ENCODE results near the gene IL1R2. TPM values are rescaled to one million over a fixed set of nuclear protein-coding genes. Genes with fewer than 3 reads are reported as not detected.

Gene IL1R2
- total and polyA plus RNA-seq, 2 of the 13 experiments (the other 11 are each of a cell fraction or from before 2014, with no cell fraction given) = 3.6 to 7.3 TPM

- Histone ChIP-seq H3K27ac (ENCODE audit: extremely low read length, insufficient read depth, low read length) (peak overlapping the region; percentile 83), H3K4me2 (ENCODE audit: low read depth, low read length) (peak overlapping the region; percentile 61), H4K20me1 (ENCODE audit: insufficient read depth, low read length) (no peaks in the 10 kb centered on the region), H3K4me1 (ENCODE audit: insufficient read depth, low read length) (peaks cover 77% of the 10 kb centered on the region), H3K9ac (ENCODE audit: insufficient read depth, low read depth, low read length) (peak overlapping the region; percentile 63), H3K36me3 (replicated peaks in 1 of 2; ENCODE audit: control insufficient read depth in 1 of 2, insufficient read depth in 2 of 2, low read length in 2 of 2) (no peaks in the 10 kb centered on the region), H2AFZ (ENCODE audit: low read length) (peak overlapping the region; percentile 81), H3K9me3 (ENCODE audit: low read length) (peaks cover 14% of the 10 kb centered on the region), H3K79me2 (ENCODE audit: insufficient read depth, low read length) (peaks cover 4% of the 10 kb centered on the region), H3K27me3 (ENCODE audit: control insufficient read depth in 1 of 2, insufficient read depth in 2 of 2, low read length in 2 of 2) (no peaks in the 10 kb centered on the region), H3K4me3 (replicated peaks in 1 of 3; ENCODE audit: insufficient read depth in 1 of 3, low read depth in 2 of 3, low read length in 3 of 3) (peak overlapping the region; percentile 2 to 51 (median 39); a peak in 5 of 6 replicates)
- intact Hi-C loops (cut with micrococcal nuclease; ENCODE audit: unreplicated experiment) (loop anchor here (2.0 kb wide), 2 partner anchors 31 to 49 kb away; no protein-coding TSS in a partner anchor), in situ Hi-C loops (cut with HindIII; ENCODE audit: extremely low pct_ligation_motif_present, low pct_unique_long_range_greater_than_20kb) (no loop called here)
- FAIRE-seq (peak; percentile 23), DNase-seq (ENCODE audit: low spot score) (peak; percentile 79), ATAC-seq (peak; percentile 96)
- ChIA-PET POLR2A (interaction anchor here (0.7 to 3.6 kb wide), 15 partner anchors 12 to 96 kb away, joined by 4 to 28 read pairs (median 7); partner anchors contain the start of gene IL1R1), CTCF (ENCODE audit: low intra/inter-chr PET ratio, low total read pairs) (interaction anchor here (1.1 kb wide), 1 partner anchor 170 kb away, joined by 3 read pairs; no protein-coding TSS in a partner anchor)
- no TSS peak for BruUV-seq (replicated peaks)
- WGBS (ENCODE audit: low lambda C conversion rate) = 31% methylated on average over 8 of the region's 8 CpGs
- TF ChIP-seq ZNF3 (CRISPR knock-in tag; IDR thresholded peaks at IDR 0.05) (no peak), ZIK1 (CRISPR knock-in tag; IDR thresholded peaks at IDR 0.05; ENCODE audit: borderline replicate concordance, low read depth) (peak; percentile 66; the same call in 1 of the 2 replicates), ZNF260 (CRISPR knock-in tag; IDR thresholded peaks at IDR 0.05; ENCODE audit: borderline replicate concordance, low read depth) (no peak), AFF4 (CRISPR knock-in tag; IDR thresholded peaks at IDR 0.05) (no peak), NR2F2 (IDR thresholded peaks at IDR 0.05; ENCODE audit: borderline replicate concordance, low read depth) (0 out of 2 replicates have a peak, but pooled peaks have one; percentile 43), ZNF615 (CRISPR knock-in tag; IDR thresholded peaks at IDR 0.05; ENCODE audit: borderline replicate concordance) (0 out of 2 replicates have a peak, but pooled peaks have one; percentile 30), ZBTB38 (CRISPR knock-in tag; IDR thresholded peaks at IDR 0.05) (no peak; the same call in 1 of the 2 replicates), AHDC1 (CRISPR knock-in tag; IDR thresholded peaks at IDR 0.05; ENCODE audit: borderline replicate concordance) (0 out of 2 replicates have a peak, but pooled peaks have one; percentile 36), ZNF121 (CRISPR knock-in tag; IDR thresholded peaks at IDR 0.05) (peak; percentile 89), EHMT2 (IDR thresholded peaks at IDR 0.05; ENCODE audit: borderline replicate concordance, low read depth, low read length) (peak; percentile 73; the same call in 1 of the 2 replicates), FOSL2 (CRISPR knock-in tag; IDR thresholded peaks at IDR 0.05) (0 out of 2 replicates have a peak, but pooled peaks have one; percentile 27), MAZ (IDR thresholded peaks at IDR 0.05; ENCODE audit: borderline replicate concordance, low read depth, low read length) (no peak), MAZ (CRISPR knock-in tag; IDR thresholded peaks at IDR 0.05; ENCODE audit: low read depth) (peak; percentile 65; the same call in 1 of the 2 replicates), NCOA2 (CRISPR knock-in tag; IDR thresholded peaks at IDR 0.05) (peak; percentile 38; the same call in 1 of the 2 replicates)
Observed at GRCh38 chr2:102070058-102070642, 78.4 kb downstream of the IL1R2 start.
